ENCODE results near the gene RNF208.

DNA sequence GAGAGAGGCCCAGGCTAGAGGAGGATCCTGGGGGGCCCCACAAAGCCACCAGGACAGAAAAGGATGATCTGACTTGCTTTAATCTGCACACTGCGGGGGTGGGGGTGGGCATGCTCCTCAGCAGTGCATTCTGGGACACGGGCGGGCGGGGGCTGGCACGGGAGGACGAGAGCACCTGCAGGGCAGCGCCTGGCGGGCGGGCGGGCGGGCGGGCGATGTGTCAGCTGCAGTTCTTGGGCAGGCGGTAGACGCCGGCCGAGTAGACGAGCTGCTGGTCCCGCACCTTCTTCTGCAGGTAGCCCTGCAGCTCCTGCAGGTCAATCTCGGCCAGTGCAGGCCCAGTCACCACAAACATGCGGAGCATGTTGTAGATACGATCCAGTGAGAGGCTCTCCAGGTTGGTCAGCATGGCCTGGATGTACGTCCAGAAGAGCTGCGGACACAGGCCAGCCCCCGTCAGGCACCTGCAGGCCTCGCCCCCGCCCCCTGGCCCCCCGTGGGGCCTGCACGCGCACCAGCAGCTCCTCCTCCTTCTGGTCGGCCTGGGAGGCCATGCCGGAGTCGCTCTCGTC, 47.2 kb downstream of the RNF208 start:
- TF ChIP-seq, protein P1, sequence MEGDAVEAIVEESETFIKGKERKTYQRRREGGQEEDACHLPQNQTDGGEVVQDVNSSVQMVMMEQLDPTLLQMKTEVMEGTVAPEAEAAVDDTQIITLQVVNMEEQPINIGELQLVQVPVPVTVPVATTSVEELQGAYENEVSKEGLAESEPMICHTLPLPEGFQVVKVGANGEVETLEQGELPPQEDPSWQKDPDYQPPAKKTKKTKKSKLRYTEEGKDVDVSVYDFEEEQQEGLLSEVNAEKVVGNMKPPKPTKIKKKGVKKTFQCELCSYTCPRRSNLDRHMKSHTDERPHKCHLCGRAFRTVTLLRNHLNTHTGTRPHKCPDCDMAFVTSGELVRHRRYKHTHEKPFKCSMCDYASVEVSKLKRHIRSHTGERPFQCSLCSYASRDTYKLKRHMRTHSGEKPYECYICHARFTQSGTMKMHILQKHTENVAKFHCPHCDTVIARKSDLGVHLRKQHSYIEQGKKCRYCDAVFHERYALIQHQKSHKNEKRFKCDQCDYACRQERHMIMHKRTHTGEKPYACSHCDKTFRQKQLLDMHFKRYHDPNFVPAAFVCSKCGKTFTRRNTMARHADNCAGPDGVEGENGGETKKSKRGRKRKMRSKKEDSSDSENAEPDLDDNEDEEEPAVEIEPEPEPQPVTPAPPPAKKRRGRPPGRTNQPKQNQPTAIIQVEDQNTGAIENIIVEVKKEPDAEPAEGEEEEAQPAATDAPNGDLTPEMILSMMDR (IDR thresholded peaks at IDR 0.05): no peak
- no peak for TF ChIP-seq ZFX (IDR thresholded peaks at IDR 0.05; ENCODE audit: borderline replicate concordance)

Measured in 22Rv1 (cell line).